LNCAP (cell line): ENCODE measurements around the gene RNF8.

Experiments used
- CTCF ChIP-seq: fragments of 450-650 bp; IDR thresholded peaks from 2 replicates; pipeline ENCODE4 v1.5.1; 2017; ENCODE audit warnings: mild to moderate bottlenecking

RNF8 gene

GRCh38 chr6:37343248-37343647 lies 10.5 kb upstream of the RNF8 start:
- no peak for TF ChIP-seq CTCF

- no peak for TF ChIP-seq CTCF
These were observed 9.5 kb upstream of the RNF8 start for GRCh38 chr6:37344308-37344707.

GRCh38 chr6:37347177-37347576 lies 6.6 kb upstream of the RNF8 start:
- TF ChIP-seq CTCF, result no peak

- no peak for TF ChIP-seq CTCF
These were observed 6.1 kb upstream of the RNF8 start for GRCh38 chr6:37347670-37348111.

GRCh38 chr6:37351027-37351426 lies 2.8 kb upstream of the RNF8 start:
- no peak for TF ChIP-seq CTCF

- TF ChIP-seq CTCF, result no peak
These were observed 1.4 kb upstream of the RNF8 start for GRCh38 chr6:37352384-37352783.

- no peak for TF ChIP-seq CTCF
These were observed 972 bp downstream of the RNF8 start for GRCh38 chr6:37354526-37355384.
